Measurements from ENCODE around the gene KAT5. TPM values are rescaled to one million over a fixed set of nuclear protein-coding genes. Genes with fewer than 3 reads are reported as not detected.
"Not testable (repeated sequence)": the region's sequence is repeated elsewhere in the genome, so short reads cannot be mapped to it uniquely, and the experiment has no call there.

The KAT5 gene
- total RNA-seq, 2 donors from 2014 or later: 49.0 to 50.5 TPM

- Histone ChIP-seq H3K9me3 (no peaks in the 10 kb centered on the region), H3K4me1 (ENCODE audit: control insufficient read depth in 1 of 2, low read depth in 2 of 2) (no peaks in the 10 kb centered on the region), H3K4me3 (no peak overlapping the region), H3K36me3 (no peaks in the 10 kb centered on the region), H3K27me3 (replicated peaks; ENCODE audit: insufficient read depth) (no peaks in the 10 kb centered on the region), H3K27ac (no peak overlapping the region)
- ATAC-seq (ENCODE audit: insufficient number of reproducible peaks, low FRiP score, low read depth) (no peak), DNase-seq (ENCODE audit: low spot score) (no peak)
- TF ChIP-seq CTCF (IDR thresholded peaks at IDR 0.05): no peak
Observed at GRCh38 chr11:65672982-65673381, 39.1 kb upstream of the KAT5 start.

- TF ChIP-seq CTCF (IDR thresholded peaks at IDR 0.05): no peak
- no peaks in the 10 kb centered on the region for H3K4me1 ChIP-seq (ENCODE audit: control insufficient read depth in 1 of 2, low read depth in 2 of 2)
- no peaks in the 10 kb centered on the region for H3K9me3 ChIP-seq
- H3K27ac ChIP-seq: no peak overlapping the region
- H3K4me3 ChIP-seq: no peak overlapping the region
- H3K27me3 ChIP-seq (replicated peaks; ENCODE audit: insufficient read depth): no peaks in the 10 kb centered on the region
- ATAC-seq (ENCODE audit: insufficient number of reproducible peaks, low FRiP score, low read depth) (no peak), DNase-seq (ENCODE audit: low spot score) (no peak)
- H3K36me3 ChIP-seq: no peaks in the 10 kb centered on the region
Observed at GRCh38 chr11:65680192-65680743, 31.8 kb upstream of the KAT5 start.

- H3K36me3 ChIP-seq; ATAC-seq (ENCODE audit: insufficient number of reproducible peaks, low FRiP score, low read depth); H3K4me1 ChIP-seq (ENCODE audit: control insufficient read depth in 1 of 2, low read depth in 2 of 2); DNase-seq (ENCODE audit: low spot score); H3K4me3 ChIP-seq; H3K27ac ChIP-seq; H3K27me3 ChIP-seq (replicated peaks; ENCODE audit: insufficient read depth); H3K9me3 ChIP-seq: not testable (repeated sequence)
Observed at GRCh38 chr11:65683480-65683879, 28.6 kb upstream of the KAT5 start.

- no peak for TF ChIP-seq CTCF (IDR thresholded peaks at IDR 0.05)
- H3K4me3 ChIP-seq: no peak overlapping the region
- DNase-seq (ENCODE audit: low spot score): no peak
- no peaks in the 10 kb centered on the region for H3K4me1 ChIP-seq (ENCODE audit: control insufficient read depth in 1 of 2, low read depth in 2 of 2)
- H3K9me3 ChIP-seq: no peaks in the 10 kb centered on the region
- no peak overlapping the region for H3K27ac ChIP-seq
- no peak for ATAC-seq (ENCODE audit: insufficient number of reproducible peaks, low FRiP score, low read depth)
- H3K36me3 ChIP-seq: no peaks in the 10 kb centered on the region
- no peaks in the 10 kb centered on the region for H3K27me3 ChIP-seq (replicated peaks; ENCODE audit: insufficient read depth)
Observed at GRCh38 chr11:65685981-65686380, 26.1 kb upstream of the KAT5 start.

GRCh38 chr11:65691847-65692246, 20.2 kb upstream of the KAT5 start:
- not testable (repeated sequence) for H3K4me1 ChIP-seq (ENCODE audit: control insufficient read depth in 1 of 2, low read depth in 2 of 2); ATAC-seq (ENCODE audit: insufficient number of reproducible peaks, low FRiP score, low read depth); H3K27me3 ChIP-seq (replicated peaks; ENCODE audit: insufficient read depth); DNase-seq (ENCODE audit: low spot score); H3K36me3 ChIP-seq; H3K27ac ChIP-seq; H3K4me3 ChIP-seq; H3K9me3 ChIP-seq

- no peak for ATAC-seq (ENCODE audit: insufficient number of reproducible peaks, low FRiP score, low read depth)
- no peak overlapping the region for H3K27ac ChIP-seq
- no peaks in the 10 kb centered on the region for H3K9me3 ChIP-seq
- no peak overlapping the region for H3K4me3 ChIP-seq
- no peak for TF ChIP-seq CTCF (IDR thresholded peaks at IDR 0.05)
- H3K36me3 ChIP-seq: no peaks in the 10 kb centered on the region
- H3K27me3 ChIP-seq (replicated peaks; ENCODE audit: insufficient read depth): no peaks in the 10 kb centered on the region
- no peak for DNase-seq (ENCODE audit: low spot score)
- no peaks in the 10 kb centered on the region for H3K4me1 ChIP-seq (ENCODE audit: control insufficient read depth in 1 of 2, low read depth in 2 of 2)
Observed at GRCh38 chr11:65692367-65692766, 19.7 kb upstream of the KAT5 start.

All from thoracic aorta (tissue), 2 donors.